Fibroblast of gingiva (primary cell): ENCODE data around the gene CASZ1.

Source experiments
- DNase-seq: peaks from one replicate; pipeline ENCODE4 v3.0.0-alpha.2; 2011; ENCODE audit warnings: low read depth

CASZ1 gene

DNA sequence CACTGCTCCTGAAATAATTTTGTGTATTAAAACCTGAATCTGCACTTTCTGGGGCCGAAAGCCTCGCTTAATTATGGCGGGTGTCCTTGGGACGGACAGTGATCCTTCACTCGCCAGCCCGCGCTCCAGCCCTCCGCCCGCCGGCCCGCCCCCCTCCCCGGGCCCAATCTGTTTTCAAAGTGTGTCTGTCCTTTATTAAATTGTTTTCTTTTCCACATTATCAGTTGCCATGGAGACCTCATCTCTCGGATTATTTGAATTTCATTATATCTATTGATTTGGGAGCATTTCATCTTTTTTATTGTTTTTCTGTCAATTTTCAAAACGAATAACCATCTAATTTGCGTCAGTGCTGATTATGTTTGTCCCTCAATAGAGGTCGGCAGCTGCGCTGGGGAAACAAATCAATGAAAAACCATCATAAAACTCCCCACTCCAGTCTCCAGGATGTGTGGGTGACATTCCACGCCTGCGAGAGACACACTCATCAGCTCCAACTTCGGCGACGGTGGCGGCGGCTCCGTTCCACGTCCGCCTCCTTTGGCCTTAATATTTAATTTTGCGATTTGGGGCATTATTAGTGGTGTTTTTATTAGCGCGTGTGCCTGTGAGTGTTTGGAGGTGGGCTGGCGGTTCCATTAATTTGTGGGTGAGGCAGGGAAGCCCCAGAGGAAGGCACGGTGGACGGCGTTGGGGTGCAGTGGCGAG lies 123.9 kb downstream of the CASZ1 start:
- DNase-seq: no peak

DNA sequence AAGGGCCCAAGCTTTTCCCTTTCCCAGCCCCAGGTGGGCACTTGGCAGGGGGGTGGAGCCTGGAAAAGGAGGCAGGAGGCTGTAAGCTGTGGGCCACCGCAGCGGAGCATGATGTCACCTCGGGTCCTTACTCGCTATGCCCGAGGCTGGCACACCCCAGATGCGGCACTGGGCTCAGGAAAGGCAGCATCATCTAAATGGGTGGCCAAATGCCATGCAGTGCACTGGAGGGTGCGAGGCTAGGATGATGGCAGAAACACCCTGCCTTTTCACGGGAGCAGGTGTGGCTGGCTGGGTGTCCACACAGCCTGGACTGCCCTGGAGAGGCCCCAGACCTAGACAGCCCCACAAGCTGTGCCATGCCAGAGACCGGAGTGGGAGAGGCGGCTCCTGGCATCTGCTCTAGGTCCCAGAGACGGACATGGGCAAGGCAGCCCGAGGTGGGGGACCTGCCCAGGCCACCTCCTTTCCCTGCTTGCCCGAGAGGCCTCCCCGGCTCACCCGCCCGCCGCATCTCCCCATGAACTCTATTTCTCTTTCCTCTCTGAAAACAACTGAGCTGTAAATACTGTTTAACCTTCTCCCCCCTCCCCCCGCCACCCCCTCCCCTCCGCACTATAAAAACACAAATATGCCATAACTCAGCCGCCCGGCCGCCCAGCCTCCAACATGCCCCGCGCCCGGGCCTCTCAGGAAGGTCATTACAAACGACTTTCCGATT lies 124.7 kb downstream of the CASZ1 start:
- DNase-seq: no peak

DNA sequence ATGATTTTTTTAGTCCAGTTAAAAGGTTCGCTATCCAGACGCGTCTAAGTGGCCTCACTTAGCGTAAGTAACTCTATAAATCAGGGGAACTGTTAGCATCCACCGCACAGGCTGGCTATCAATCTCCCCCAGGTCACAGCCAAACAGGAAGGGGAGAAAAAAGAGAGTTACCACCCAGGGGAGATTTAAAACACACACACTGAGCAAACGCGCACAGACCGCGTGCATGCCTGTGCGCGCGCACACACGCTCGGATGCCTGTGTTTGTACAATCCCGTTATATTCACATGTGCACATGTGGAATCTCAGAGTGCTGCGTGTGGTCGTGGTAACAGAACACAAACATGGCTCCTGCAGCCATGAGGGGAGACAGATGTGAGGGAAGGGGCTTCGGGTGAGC lies 125.4 kb downstream of the CASZ1 start:
- no peak for DNase-seq

GRCh38 chr1:10670190-10670589 lies 126.3 kb downstream of the CASZ1 start:
- no peak for DNase-seq

DNA sequence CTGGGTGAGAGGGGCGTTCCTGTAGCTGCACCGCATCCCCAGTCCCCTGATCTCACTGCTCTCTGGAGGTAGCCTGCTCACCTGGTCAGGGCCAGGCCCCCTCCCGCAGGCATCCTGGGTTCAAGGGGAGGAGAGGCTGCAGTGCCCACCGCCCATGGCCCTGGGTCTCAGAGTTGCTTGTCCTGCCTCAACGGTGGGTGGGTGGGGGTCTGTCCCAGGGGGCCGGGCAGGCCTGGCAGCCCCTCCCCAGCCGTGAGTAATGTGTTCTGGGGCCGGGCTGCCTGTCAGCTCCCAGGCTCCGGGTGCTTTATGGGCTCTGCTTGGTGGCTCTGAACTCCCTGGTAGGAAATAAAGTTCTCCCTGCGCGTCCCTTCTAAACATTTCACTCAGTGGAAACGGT lies 126.9 kb downstream of the CASZ1 start:
- no peak for DNase-seq

DNA sequence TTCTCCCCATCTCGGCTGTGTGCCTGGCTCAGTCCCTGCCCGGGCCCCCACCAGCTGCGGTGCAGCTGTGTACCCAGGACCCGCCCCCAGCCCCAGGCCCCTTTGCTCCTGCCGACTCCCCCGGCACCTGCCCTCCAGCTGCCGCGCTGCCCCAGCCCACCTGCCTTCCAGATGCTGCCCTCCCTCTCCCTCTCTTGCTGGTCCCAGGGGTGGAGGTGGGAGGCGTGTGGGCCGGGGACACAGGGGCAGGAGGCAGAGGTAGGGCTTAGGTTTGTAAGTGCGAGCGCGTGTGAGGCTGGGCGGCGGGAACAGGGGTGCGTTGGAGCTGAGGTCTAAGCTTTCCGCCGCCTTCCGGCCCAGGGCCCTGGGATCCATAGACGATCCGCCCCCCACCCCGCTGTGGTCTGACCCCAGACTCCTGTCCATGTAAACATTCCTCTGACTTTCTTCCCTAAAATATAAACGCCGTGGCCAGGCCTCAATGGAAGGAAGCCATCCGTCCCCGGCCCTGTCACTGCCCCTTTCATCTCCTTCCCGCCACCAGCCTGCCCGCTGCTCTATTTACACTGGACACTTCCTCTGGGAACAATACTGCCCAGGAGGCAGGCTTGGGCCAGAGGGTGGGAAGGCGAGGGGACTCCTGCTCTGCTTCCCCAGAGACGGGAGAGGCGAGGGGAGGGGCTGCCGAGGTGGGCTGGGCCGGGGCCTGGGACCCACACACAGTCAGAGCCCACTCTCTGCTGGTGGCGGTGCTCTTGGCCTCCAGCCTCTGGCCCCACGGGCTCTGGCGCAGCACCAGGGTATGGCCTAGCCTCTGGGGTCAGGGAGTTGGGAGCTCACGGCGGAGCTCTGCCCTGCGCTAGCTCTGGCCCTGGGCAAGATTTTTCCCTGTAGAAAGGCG lies 128.3 kb downstream of the CASZ1 start:
- DNase-seq: no peak

GRCh38 chr1:10665930-10666850 lies 130.3 kb downstream of the CASZ1 start:
- DNase-seq: peak; percentile 39

GRCh38 chr1:10665226-10665625 lies 131.2 kb downstream of the CASZ1 start:
- DNase-seq: no peak

- DNase-seq: no peak
These were observed 132.2 kb downstream of the CASZ1 start for GRCh38 chr1:10664251-10664650.

- DNase-seq: no peak
These were observed 132.8 kb downstream of the CASZ1 start for GRCh38 chr1:10663678-10664035.

DNA sequence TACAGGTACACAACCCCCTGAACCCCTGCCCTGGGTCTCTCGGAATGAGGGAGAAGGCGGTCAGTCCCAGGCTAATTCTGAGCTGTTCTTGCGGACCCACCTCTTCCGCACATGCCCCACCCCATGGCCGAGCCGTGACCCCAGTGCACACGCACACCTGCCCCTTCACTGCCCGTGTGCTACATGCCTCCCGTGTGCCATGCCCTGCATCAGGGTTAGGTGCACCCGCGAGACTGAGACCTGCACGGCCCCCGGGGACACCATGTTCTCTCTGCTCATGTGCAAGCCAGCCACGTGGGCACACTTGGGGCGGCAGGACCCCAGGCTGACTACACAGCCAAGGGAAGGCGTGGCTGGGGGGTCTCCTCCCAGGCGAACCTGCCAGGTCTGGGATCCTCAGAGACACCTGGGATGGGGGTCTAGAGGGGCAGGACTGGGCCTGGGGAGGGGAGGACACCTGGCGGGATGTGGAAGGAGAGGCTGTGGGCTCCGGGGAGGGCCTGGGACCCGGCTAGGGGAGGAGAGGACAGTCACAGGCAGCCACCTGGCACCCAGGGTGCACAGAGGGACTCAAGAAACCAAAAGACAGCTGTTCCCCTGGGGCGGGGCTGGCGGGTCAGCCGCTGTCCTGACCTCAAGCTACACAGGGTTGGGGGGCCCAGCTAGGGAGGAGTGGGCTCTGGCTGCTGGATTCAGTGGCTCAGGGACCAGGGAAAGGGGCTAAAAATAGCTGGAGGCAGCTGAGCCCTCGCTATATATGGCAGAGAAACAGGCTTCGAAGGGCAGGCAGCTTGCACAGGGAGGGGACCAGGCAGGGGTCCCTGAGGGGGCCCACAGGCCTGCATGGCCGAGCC lies 133.4 kb downstream of the CASZ1 start:
- no peak for DNase-seq

DNA sequence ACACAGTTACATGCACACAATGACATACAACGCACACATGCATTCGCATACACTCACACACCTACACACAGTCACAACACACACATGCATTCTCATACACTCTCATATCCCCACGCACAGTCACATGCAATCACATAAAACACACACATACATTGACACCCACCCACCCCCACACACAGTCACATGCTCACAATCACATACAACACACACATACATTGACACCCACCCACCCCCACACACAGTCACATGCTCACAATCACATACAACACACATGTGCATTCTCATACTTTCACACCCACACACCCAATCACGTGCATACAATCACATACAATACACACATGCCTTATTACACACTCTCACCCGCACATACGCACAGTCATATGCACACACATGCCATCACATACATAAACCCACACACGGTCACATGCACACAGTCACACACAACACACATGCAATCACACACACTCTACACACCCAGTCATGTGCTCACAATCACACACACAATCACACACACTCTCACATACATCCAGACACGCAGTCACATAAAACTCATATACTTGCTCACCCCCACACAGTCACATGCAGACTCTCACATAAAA lies 134.3 kb downstream of the CASZ1 start:
- DNase-seq: no peak

DNA sequence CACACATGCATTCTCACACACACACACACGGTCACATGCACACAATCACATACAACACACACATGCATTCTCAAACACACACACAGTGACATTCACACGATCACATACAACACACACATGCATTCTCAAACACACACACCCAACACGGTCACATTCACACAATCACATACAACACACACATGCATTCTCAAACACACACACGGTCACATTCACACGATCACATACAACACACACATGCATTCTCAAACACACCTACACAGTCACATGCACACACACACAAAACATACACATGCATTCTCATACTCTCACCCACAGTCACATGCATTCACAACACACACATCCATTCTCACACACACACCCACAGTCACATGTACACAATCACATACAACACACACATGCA lies 135.0 kb downstream of the CASZ1 start:
- DNase-seq: no peak

GRCh38 chr1:10659646-10660540 lies 136.6 kb downstream of the CASZ1 start:
- no peak for DNase-seq

DNA sequence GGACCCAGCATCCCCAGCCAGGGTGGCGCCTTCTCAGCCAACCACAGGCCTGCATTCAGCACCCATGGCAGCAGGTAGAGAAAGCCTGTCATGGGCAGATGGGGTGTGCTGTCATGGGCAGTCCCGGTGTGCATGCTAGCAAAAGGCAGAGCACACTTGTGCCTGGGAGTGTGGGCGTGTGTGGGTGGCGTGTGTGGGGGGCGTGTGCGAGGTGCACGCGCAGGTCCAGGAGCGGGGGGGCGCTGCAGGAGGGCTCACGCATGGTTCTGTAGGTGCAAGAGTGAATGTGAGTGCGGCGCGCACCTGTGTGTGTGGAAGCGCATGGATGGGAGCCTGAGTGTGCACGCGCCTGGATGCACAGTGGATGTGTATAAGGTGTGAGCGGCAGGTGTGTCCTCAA lies 137.2 kb downstream of the CASZ1 start:
- DNase-seq: no peak

- DNase-seq: no peak
These were observed 137.9 kb downstream of the CASZ1 start for GRCh38 chr1:10658396-10659066.

- DNase-seq: no peak
These were observed 139.2 kb downstream of the CASZ1 start for GRCh38 chr1:10657088-10657847.

- no peak for DNase-seq
These were observed 140.0 kb downstream of the CASZ1 start for GRCh38 chr1:10656431-10656830.
